Measurements from ENCODE around the gene PPFIA4.

- TF ChIP-seq SUZ12 (IDR thresholded peaks at IDR 0.05) (no peak), HDGF (IDR thresholded peaks at IDR 0.05; ENCODE audit: borderline replicate concordance) (no peak)
Observed at GRCh38 chr1:203126866-203127665, 100.8 kb downstream of the PPFIA4 start.
